HUES64 (cell line): Measurements from ENCODE around the gene INSRR.

Experiments
- H3K27ac ChIP-seq: 2 replicates; pipeline ENCODE4 v1.7.0; 2013; ENCODE audit warnings: low read depth, low read length, inconsistent platforms
- H3K27me3 ChIP-seq: 2 replicates; pipeline ENCODE4 v1.6.1; 2013; ENCODE audit warnings: mild to moderate bottlenecking, low read length; ENCODE audit not compliant: insufficient read depth
- H3K36me3 ChIP-seq: 2 replicates; pipeline ENCODE4 v1.6.1; 2013; ENCODE audit warnings: mild to moderate bottlenecking, low read length; ENCODE audit not compliant: insufficient read depth
- H3K4me1 ChIP-seq: 2 replicates; pipeline ENCODE4 v1.6.1; 2013; ENCODE audit warnings: mild to moderate bottlenecking, low read length, moderate library complexity; ENCODE audit not compliant: insufficient read depth
- H3K4me3 ChIP-seq: 2 replicates; pipeline ENCODE4 v1.5.1; 2013; ENCODE audit warnings: mild to moderate bottlenecking, low read length, moderate library complexity
- H3K9ac ChIP-seq: 2 replicates; pipeline ENCODE4 v1.6.1; 2013; ENCODE audit warnings: mild to moderate bottlenecking, low read depth, low read length
- H3K9me3 ChIP-seq: 2 replicates; pipeline ENCODE4 v1.6.1; 2013; ENCODE audit warnings: low read depth, low read length; ENCODE audit not compliant: insufficient read depth
- WGBS: fragments of 150-250, 120-280 bp; methylation state at CpG from one replicate; pipeline ENCODE4 v1.1.7; 2013; ENCODE audit warnings: missing lambda C conversion rate; 5-methylcytosine and 5-hydroxymethylcytosine counted together

Gene INSRR

GRCh38 chr1:156859523-156860112 lies 701 bp upstream of the INSRR start:
- Histone ChIP-seq H3K36me3 (no peaks in the 10 kb centered on the region), H3K27me3 (peaks cover 93% of the 10 kb centered on the region), H3K4me3 (peak overlapping the region; percentile 56), H3K9ac (no peak overlapping the region; the same call in 1 of the 2 replicates), H3K9me3 (no peaks in the 10 kb centered on the region), H3K27ac (no peak overlapping the region), H3K4me1 (peaks cover 5% of the 10 kb centered on the region; the same call in 1 of the 2 replicates)
- WGBS: 3% methylated on average over 33 of the region's 33 CpGs

- Histone ChIP-seq H3K27ac (no peak overlapping the region), H3K9me3 (no peaks in the 10 kb centered on the region), H3K27me3 (peaks cover 93% of the 10 kb centered on the region), H3K36me3 (no peaks in the 10 kb centered on the region), H3K4me3 (peak overlapping the region; percentile 56), H3K9ac (no peak overlapping the region), H3K4me1 (peaks cover 5% of the 10 kb centered on the region; the same call in 1 of the 2 replicates)
- WGBS: 21% methylated on average over 5 of the region's 5 CpGs
These were observed 361 bp downstream of the INSRR start for GRCh38 chr1:156858555-156858956.

GRCh38 chr1:156857532-156857931 lies 1.4 kb downstream of the INSRR start:
- peaks cover 93% of the 10 kb centered on the region for H3K27me3 ChIP-seq
- no peak overlapping the region for H3K4me3 ChIP-seq
- no peaks in the 10 kb centered on the region for H3K36me3 ChIP-seq
- no CpG with 5 or more reads among the region's 3 CpGs for WGBS
- H3K9me3 ChIP-seq: no peaks in the 10 kb centered on the region
- no peak overlapping the region for H3K9ac ChIP-seq
- no peak overlapping the region for H3K27ac ChIP-seq
- H3K4me1 ChIP-seq: peaks cover 5% of the 10 kb centered on the region; the same call in 1 of the 2 replicates

GRCh38 chr1:156856282-156856785 lies 2.6 kb downstream of the INSRR start:
- no peak overlapping the region for H3K4me3 ChIP-seq
- no peak overlapping the region for H3K9ac ChIP-seq
- H3K27me3 ChIP-seq: peaks cover 93% of the 10 kb centered on the region
- H3K36me3 ChIP-seq: no peaks in the 10 kb centered on the region
- H3K4me1 ChIP-seq: peaks cover 5% of the 10 kb centered on the region; the same call in 1 of the 2 replicates
- H3K9me3 ChIP-seq: no peaks in the 10 kb centered on the region
- H3K27ac ChIP-seq: no peak overlapping the region
- WGBS: 82% methylated on average over 3 of the region's 3 CpGs

- Histone ChIP-seq H3K4me1 (peaks cover 4% of the 10 kb centered on the region; the same call in 1 of the 2 replicates), H3K9me3 (no peaks in the 10 kb centered on the region), H3K27ac (no peak overlapping the region), H3K27me3 (peaks cover 93% of the 10 kb centered on the region), H3K9ac (no peak overlapping the region), H3K36me3 (no peaks in the 10 kb centered on the region), H3K4me3 (no peak overlapping the region)
- 61% methylated on average over 3 of the region's 3 CpGs for WGBS
These were observed 4.3 kb downstream of the INSRR start for GRCh38 chr1:156854634-156855033.

- no peak overlapping the region for H3K27ac ChIP-seq
- peaks cover 93% of the 10 kb centered on the region for H3K27me3 ChIP-seq
- H3K9ac ChIP-seq: no peak overlapping the region
- H3K4me3 ChIP-seq: no peak overlapping the region
- no peaks in the 10 kb centered on the region for H3K9me3 ChIP-seq
- WGBS: 93% methylated on average over 19 of the region's 19 CpGs
- H3K4me1 ChIP-seq: no peaks in the 10 kb centered on the region
- H3K36me3 ChIP-seq: no peaks in the 10 kb centered on the region
These were observed 5.2 kb downstream of the INSRR start for GRCh38 chr1:156853761-156854160.

- 69% methylated on average over 9 of the region's 9 CpGs for WGBS
- Histone ChIP-seq H3K27me3 (peaks cover 93% of the 10 kb centered on the region), H3K9ac (no peak overlapping the region), H3K27ac (no peak overlapping the region), H3K36me3 (no peaks in the 10 kb centered on the region), H3K9me3 (no peaks in the 10 kb centered on the region), H3K4me1 (peaks cover 5% of the 10 kb centered on the region; the same call in 1 of the 2 replicates), H3K4me3 (no peak overlapping the region)
These were observed 6.5 kb downstream of the INSRR start for GRCh38 chr1:156852418-156852874.

- H3K27ac ChIP-seq: no peak overlapping the region
- peaks cover 93% of the 10 kb centered on the region for H3K27me3 ChIP-seq
- H3K36me3 ChIP-seq: no peaks in the 10 kb centered on the region
- 90% methylated on average over 17 of the region's 17 CpGs for WGBS
- H3K4me1 ChIP-seq: peaks cover 5% of the 10 kb centered on the region; the same call in 1 of the 2 replicates
- no peaks in the 10 kb centered on the region for H3K9me3 ChIP-seq
- H3K4me3 ChIP-seq: no peak overlapping the region
- no peak overlapping the region for H3K9ac ChIP-seq
These were observed 7.0 kb downstream of the INSRR start for GRCh38 chr1:156851779-156852417.

GRCh38 chr1:156849151-156849496 lies 9.8 kb downstream of the INSRR start:
- no peak overlapping the region for H3K9ac ChIP-seq
- peaks cover 100% of the 10 kb centered on the region for H3K27me3 ChIP-seq

GRCh38 chr1:156848461-156849150 lies 10.3 kb downstream of the INSRR start:
- Histone ChIP-seq H3K9me3 (no peaks in the 10 kb centered on the region), H3K9ac (no peak overlapping the region), H3K4me1 (peaks cover 7% of the 10 kb centered on the region; the same call in 1 of the 2 replicates), H3K27ac (no peak overlapping the region), H3K36me3 (no peaks in the 10 kb centered on the region), H3K27me3 (peaks cover 100% of the 10 kb centered on the region), H3K4me3 (peak overlapping the region; percentile 51)
- WGBS: 13% methylated on average over 36 of the region's 36 CpGs

More at GRCh38 chr1:156849151-156849496, 9.8 kb downstream of the INSRR start:
- Histone ChIP-seq H3K36me3 (no peaks in the 10 kb centered on the region), H3K27ac (no peak overlapping the region), H3K4me1 (peaks cover 7% of the 10 kb centered on the region; the same call in 1 of the 2 replicates), H3K9me3 (no peaks in the 10 kb centered on the region), H3K4me3 (peak overlapping the region; percentile 51)
- WGBS: 42% methylated on average over 23 of the region's 23 CpGs
